Measurements from ENCODE around the gene NEK1.

- TF ChIP-seq, protein P1, sequence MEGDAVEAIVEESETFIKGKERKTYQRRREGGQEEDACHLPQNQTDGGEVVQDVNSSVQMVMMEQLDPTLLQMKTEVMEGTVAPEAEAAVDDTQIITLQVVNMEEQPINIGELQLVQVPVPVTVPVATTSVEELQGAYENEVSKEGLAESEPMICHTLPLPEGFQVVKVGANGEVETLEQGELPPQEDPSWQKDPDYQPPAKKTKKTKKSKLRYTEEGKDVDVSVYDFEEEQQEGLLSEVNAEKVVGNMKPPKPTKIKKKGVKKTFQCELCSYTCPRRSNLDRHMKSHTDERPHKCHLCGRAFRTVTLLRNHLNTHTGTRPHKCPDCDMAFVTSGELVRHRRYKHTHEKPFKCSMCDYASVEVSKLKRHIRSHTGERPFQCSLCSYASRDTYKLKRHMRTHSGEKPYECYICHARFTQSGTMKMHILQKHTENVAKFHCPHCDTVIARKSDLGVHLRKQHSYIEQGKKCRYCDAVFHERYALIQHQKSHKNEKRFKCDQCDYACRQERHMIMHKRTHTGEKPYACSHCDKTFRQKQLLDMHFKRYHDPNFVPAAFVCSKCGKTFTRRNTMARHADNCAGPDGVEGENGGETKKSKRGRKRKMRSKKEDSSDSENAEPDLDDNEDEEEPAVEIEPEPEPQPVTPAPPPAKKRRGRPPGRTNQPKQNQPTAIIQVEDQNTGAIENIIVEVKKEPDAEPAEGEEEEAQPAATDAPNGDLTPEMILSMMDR (IDR thresholded peaks at IDR 0.05) = no peak
- TF ChIP-seq POLR2A (IDR thresholded peaks at IDR 0.05) = no peak
These were observed 195.9 kb downstream of the NEK1 start for GRCh38 chr4:169416461-169416860.
